Adrenal gland (tissue), 5 donors: Measurements from ENCODE around the gene COL4A1.

Source experiments
- POLR2A ChIP-seq, 2 donors: fragments of 450-650 bp; IDR thresholded peaks; one replicate each; pipeline ENCODE4 v1.6.1; 2017; ENCODE audit warnings: antibody characterized with exemption in 2 of 2, mild to moderate bottlenecking in 2 of 2, moderate library complexity in 1 of 2
- TF ChIP-seq, protein P1 (sequence below), 6 experiments: fragments of 450-650 bp in 4 of 6; fragments of 200-600 bp in 2 of 6; sonication (generic) in 1 of 6; IDR thresholded peaks; 1 replicate in 5 of 6; 2 replicates in 1 of 6; pipeline versions ENCODE4 v1.5.1 to v1.8.0; 2016 to 2021; ENCODE audit warnings: antibody characterized with exemption in 6 of 6, mild to moderate bottlenecking in 2 of 6, moderate library complexity in 1 of 6
- donor health status: DM: no; HTN: no; CAD: no.

DNA sequence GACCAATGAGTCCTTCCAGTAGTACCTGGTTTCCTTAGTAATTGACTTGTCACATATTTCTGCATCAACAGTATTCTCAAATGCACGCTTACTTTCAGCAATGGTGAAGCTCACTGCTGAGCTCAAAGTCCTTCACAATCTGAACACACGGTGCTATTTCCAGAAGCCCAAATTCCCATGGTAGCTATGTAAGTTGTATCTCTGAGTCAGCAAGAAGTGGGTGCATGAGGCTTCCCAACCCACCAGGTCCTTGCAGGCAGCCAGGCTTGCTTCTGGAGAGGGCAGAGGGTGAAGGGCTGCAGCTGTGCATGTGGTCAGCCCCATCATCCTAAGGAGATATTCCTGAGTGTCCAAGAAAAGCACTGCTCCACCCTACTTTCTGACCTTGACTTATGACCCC lies 25.8 kb upstream of the COL4A1 start:
- TF ChIP-seq, protein P1, sequence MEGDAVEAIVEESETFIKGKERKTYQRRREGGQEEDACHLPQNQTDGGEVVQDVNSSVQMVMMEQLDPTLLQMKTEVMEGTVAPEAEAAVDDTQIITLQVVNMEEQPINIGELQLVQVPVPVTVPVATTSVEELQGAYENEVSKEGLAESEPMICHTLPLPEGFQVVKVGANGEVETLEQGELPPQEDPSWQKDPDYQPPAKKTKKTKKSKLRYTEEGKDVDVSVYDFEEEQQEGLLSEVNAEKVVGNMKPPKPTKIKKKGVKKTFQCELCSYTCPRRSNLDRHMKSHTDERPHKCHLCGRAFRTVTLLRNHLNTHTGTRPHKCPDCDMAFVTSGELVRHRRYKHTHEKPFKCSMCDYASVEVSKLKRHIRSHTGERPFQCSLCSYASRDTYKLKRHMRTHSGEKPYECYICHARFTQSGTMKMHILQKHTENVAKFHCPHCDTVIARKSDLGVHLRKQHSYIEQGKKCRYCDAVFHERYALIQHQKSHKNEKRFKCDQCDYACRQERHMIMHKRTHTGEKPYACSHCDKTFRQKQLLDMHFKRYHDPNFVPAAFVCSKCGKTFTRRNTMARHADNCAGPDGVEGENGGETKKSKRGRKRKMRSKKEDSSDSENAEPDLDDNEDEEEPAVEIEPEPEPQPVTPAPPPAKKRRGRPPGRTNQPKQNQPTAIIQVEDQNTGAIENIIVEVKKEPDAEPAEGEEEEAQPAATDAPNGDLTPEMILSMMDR (IDR thresholded peaks at IDR 0.05) = no peak
- TF ChIP-seq POLR2A (IDR thresholded peaks at IDR 0.05) = no peak
